ENCODE measurements around the gene LPP.

- TF ChIP-seq GATA2 (IDR thresholded peaks at IDR 0.05; ENCODE audit: low read depth, low read length) (no peak), GATA3 (IDR thresholded peaks at IDR 0.05; ENCODE audit: low read depth, low read length) (no peak)
These were observed 435.8 kb downstream of the LPP start for GRCh38 chr3:188589771-188590170.

All from SH-SY5Y (cell line).